ENCODE measurements around the gene C1orf210. TPM values are rescaled to one million over a fixed set of nuclear protein-coding genes. Genes with fewer than 3 reads are reported as not detected.
A peak's percentile ranks its signal among the peaks of the same experiment; 100 is the strongest.

Gene C1orf210
- total RNA-seq, 1 donor from 2014 or later = 15.2 TPM

GRCh38 chr1:43312212-43312623 is 26.8 kb upstream of the C1orf210 start:
- ATAC-seq = no peak

- no peak for ATAC-seq
Measured at GRCh38 chr1:43311521-43311920, 26.1 kb upstream of the C1orf210 start.

- ATAC-seq = no peak
Measured at GRCh38 chr1:43309405-43310025, 24.1 kb upstream of the C1orf210 start.

- ATAC-seq = no peak
Measured at GRCh38 chr1:43308635-43309404, 23.4 kb upstream of the C1orf210 start.

- no peak for ATAC-seq
Measured at GRCh38 chr1:43307458-43308158, 22.2 kb upstream of the C1orf210 start.

GRCh38 chr1:43306688-43307457 is 21.5 kb upstream of the C1orf210 start:
- ATAC-seq = no peak

GRCh38 chr1:43305926-43306687 is 20.7 kb upstream of the C1orf210 start:
- ATAC-seq = no peak

- no peak for ATAC-seq
Measured at GRCh38 chr1:43305461-43305860, 20.1 kb upstream of the C1orf210 start.

GRCh38 chr1:43304771-43305300 is 19.5 kb upstream of the C1orf210 start:
- ATAC-seq = no peak

GRCh38 chr1:43304314-43304681 is 18.9 kb upstream of the C1orf210 start:
- no peak for ATAC-seq

- ATAC-seq = no peak
Measured at GRCh38 chr1:43303471-43304313, 18.3 kb upstream of the C1orf210 start.

- ATAC-seq = no peak
Measured at GRCh38 chr1:43302721-43303470, 17.5 kb upstream of the C1orf210 start.

GRCh38 chr1:43302201-43302600 is 16.8 kb upstream of the C1orf210 start:
- ATAC-seq = no peak

- ATAC-seq = peak; percentile 50
Measured at GRCh38 chr1:43300378-43301094, 15.2 kb upstream of the C1orf210 start, which contains the start of gene TIE1. Gene TIE1 (plus strand): TSS chr1:43300982. CDS start chr1:43301072, 90 bp downstream.

GRCh38 chr1:43299101-43299500 is 13.7 kb upstream of the C1orf210 start:
- ATAC-seq = no peak

- no peak for ATAC-seq
Measured at GRCh38 chr1:43298055-43298454, 12.7 kb upstream of the C1orf210 start.

- no peak for ATAC-seq
Measured at GRCh38 chr1:43296207-43296606, 10.8 kb upstream of the C1orf210 start.

GRCh38 chr1:43294761-43295160 is 9.4 kb upstream of the C1orf210 start:
- no peak for ATAC-seq

All from esophagus mucosa (tissue), 1 donor.